MG63 (cell line): ENCODE results near the gene AGR2. TPM values are rescaled to one million over a fixed set of nuclear protein-coding genes. Genes with fewer than 3 reads are reported as not detected.
"Not testable (repeated sequence)": the region's sequence is repeated elsewhere in the genome, so short reads cannot be mapped to it uniquely, and the experiment has no call there.

Experiments used
- DNase-seq: peaks from one replicate; pipeline ENCODE4 v3.0.0-alpha.2; 2020
- H3K27me3 ChIP-seq: fragments of 250-450 bp; sonication (Bioruptor Pico); 2 replicates; pipeline ENCODE4 v1.5.1; 2020; ENCODE audit warnings: mild to moderate bottlenecking, moderate library complexity
- H3K36me3 ChIP-seq: fragments of 250-450 bp; sonication (Bioruptor Pico); 2 replicates; pipeline ENCODE4 v1.5.1; 2020; ENCODE audit warnings: mild to moderate bottlenecking, moderate library complexity
- H3K4me3 ChIP-seq: fragments of 250-450 bp; sonication (Bioruptor Pico); 2 replicates; pipeline ENCODE4 v1.5.1; 2020; ENCODE audit warnings: mild to moderate bottlenecking, moderate library complexity
- H3K9me3 ChIP-seq: fragments of 250-450 bp; sonication (Bioruptor Pico); 2 replicates; pipeline ENCODE4 v1.5.1; 2020; ENCODE audit warnings: mild to moderate bottlenecking, moderate library complexity
- total RNA-seq: library from RNA; depleted of rRNA; stranded (reverse); fragments of >200 nt; shearing (Covaris generic); gene quantifications from 2 replicates; pipeline ENCODE4 v1.2.3, GENCODE V29; 2014; ENCODE audit warnings: low replicate concordance; rRNA removed

The AGR2 gene
- not detected in 2 replicates for total RNA-seq

DNA sequence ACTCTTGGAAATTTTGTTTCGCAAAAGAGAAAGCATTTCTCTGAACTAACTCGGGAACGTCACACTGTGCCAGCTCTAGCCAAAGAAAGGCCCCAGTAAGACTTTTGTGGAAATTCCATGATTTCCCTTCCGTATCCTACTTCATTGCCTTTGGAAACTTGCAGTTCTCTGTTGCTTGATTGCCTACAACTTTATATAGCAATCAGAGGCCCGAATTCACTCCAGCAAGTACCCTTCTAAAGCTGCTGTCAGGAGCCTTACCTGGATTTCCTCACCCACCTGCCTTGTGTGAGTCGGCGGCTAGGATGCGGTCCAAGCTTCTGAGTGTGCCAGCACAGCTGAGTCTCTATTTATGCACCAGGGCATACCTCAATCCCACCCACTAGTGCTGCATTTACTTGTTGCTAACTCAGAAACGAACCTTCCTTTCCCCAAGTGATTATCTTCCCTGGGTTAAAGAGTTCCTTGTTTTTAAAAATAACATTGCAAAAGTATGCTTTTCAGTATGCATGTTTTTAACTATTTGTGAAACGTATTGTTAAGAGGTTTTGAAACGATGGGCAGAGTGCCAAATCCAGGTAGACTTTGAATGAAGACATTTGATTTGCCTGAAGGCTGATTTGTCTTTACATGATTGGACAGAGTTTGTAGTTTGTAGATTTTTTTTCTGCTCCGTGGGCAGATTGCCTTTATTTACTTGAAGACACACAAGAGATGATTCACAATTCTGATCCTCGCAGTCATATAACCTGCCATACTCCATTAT is at the start of gene AGR2:
Gene AGR2 (minus strand): TSS at position 326 of the 766 bp plus-strand sequence. CDS start 3,203 bp downstream, outside the sequence.
- H3K9me3 ChIP-seq, result no peaks in the 10 kb centered on the region
- H3K4me3 ChIP-seq, result no peak within 1 kb of the TSS
- no peaks in the 10 kb centered on the region for H3K27me3 ChIP-seq
- DNase-seq, result no peak
- no peaks in the 10 kb centered on the region for H3K36me3 ChIP-seq

DNA sequence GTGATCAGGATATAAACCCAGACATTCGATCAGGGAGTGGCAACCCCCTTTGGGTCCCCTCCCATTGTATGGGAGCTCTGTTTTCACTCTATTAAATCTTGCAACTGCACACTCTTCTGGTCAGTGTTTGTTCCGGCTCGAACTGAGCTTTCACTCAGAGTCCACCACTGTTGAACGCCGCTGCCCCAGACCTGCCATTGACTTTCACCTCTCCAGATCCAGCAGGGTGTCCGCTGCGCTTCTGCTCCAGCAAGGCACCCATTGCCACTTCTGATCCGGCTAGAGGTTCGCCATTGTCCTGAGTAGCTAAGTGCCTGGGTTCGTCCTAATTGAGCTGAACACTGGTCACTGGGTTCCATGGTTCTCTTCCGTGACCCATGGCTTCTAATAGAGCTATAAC is 48.4 kb upstream of the AGR2 start:
- not testable (repeated sequence) for H3K27me3 ChIP-seq, H3K36me3 ChIP-seq, DNase-seq, H3K4me3 ChIP-seq, H3K9me3 ChIP-seq

DNA sequence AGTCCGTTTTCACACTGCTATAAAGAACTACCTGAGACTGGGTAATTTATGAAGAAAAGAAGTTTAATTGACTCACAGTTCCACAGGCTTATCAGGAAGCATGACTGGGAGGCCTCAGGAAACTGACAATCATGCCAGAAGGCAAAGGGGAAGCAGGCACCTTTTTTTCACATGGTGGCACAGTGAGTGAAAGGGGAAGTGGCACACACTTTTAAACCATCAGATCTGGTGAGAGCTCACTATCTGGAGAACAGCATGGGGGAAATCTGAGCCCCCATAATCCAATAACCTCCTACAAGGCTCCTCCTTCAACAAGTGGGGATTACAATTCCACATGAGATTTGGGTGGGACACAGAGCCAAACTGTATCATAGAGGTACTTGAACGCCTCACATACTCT is 47.0 kb upstream of the AGR2 start:
- H3K9me3 ChIP-seq, result no peaks in the 10 kb centered on the region
- H3K27me3 ChIP-seq, result no peaks in the 10 kb centered on the region
- no peaks in the 10 kb centered on the region for H3K36me3 ChIP-seq
- no peak for DNase-seq
- no peak overlapping the region for H3K4me3 ChIP-seq

DNA sequence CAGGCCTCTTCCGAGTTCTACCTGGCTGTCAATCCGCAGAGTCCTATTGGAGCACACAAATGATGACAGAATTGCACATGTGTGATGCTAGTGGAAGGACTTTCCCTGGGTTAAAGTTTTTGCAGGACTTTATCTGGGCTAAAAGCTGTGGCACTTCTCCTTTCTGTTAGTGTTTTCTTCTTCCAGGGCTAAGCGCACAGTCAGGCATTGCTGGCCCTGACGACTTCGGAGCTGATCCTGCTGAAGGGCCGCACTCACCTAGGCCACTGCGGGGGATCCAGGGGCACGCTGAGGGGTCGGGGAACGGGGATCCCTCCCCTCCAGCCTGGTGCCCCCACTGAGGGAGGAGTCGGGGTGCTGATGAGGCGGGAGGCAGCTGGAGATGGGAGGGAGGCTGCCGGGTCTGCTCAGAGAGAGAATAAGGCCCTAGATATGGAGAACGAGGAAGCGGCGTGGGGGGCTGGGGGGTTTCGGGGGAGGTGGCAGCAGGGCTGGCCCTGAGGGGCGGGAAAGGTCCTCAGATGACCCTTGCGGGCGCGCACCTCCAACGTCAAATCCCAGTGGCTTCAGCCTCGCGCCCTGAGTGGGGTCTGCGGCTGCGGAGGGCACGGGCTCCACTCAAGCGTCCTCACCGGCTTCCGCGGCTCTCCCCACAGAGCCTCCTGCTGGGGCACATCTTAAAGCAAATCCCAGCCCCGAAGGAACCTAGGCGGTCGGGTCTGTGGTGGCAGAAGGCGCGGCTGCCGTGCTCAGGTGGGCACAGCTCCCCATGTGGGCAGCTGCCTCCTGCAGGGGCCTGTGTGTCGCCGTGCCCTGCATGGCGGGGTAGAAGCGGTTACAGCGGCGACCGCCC is 46.0 kb upstream of the AGR2 start:
- no peak for DNase-seq
- Histone ChIP-seq H3K36me3 (no peaks in the 10 kb centered on the region), H3K9me3 (no peaks in the 10 kb centered on the region), H3K27me3 (no peaks in the 10 kb centered on the region), H3K4me3 (no peak overlapping the region)

DNA sequence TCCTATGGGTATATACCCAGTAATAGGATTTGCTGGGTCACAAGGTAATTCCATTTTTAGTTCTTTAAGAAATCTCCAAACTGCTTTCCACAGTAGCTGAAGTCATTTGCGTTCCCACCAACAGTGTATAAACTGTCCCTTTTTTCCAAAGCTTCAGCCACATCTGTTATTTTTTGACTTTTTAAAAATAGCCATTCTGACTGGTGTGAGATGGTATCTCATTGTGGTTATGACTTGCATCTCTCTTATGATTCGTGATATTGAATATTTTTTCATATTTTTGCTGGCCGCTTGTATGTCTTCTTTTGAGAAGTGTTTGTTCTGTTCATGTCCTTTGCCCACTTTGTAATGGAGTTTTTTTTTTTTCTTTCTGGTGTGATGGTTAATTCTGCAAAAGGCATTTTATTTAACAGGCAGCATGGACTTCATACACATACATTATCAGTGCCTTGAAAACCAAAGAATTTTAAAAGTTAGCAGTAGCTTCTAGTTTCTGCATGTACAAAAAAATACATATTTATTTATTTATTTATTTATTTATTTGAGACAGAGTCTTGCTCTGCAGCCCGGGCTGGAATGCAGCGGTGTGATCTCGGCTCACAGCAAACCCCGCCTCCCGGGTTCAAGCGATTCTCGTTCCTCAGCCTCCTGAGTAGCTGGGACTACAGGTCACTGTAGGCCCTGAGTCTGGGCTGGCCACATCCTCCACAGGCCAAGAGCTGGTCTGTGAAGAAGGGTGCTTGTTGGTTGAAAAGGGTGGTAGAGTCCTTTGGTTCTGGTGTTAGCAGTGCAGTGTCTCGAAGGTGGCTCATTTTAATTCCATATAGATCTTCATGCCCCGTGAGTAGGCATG is 44.7 kb upstream of the AGR2 start:
- Histone ChIP-seq H3K4me3 (no peak overlapping the region), H3K9me3 (no peaks in the 10 kb centered on the region), H3K36me3 (no peaks in the 10 kb centered on the region)

DNA sequence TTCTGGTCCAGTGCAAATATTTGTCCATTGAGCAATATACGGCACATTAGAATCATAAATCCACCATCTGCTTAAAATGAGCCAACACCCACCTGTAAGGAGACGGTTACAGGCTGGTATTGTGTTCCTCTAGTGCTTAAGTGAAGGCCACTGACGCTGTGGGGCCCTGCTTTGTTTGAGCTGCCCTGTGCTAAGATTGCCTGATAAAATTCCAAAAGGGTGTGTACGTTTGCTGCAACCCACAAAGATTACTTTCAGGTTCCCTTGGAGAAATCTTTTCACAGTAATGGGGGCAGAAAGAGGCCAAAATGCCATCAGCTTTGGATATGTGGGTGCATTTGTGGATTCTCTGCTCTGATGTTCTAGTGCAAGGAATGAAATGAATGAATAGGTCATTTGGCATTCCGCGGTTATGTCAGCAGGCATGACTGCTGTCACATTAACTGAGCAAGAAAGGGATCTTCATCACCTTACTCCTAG is 42.6 kb upstream of the AGR2 start:
- Histone ChIP-seq H3K27me3 (no peaks in the 10 kb centered on the region), H3K4me3 (no peak overlapping the region), H3K36me3 (no peaks in the 10 kb centered on the region), H3K9me3 (no peaks in the 10 kb centered on the region)
- DNase-seq, result no peak

More for the DNA sequence above, 44.7 kb upstream of the AGR2 start:
- DNase-seq, result no peak
- no peaks in the 10 kb centered on the region for H3K27me3 ChIP-seq

DNA sequence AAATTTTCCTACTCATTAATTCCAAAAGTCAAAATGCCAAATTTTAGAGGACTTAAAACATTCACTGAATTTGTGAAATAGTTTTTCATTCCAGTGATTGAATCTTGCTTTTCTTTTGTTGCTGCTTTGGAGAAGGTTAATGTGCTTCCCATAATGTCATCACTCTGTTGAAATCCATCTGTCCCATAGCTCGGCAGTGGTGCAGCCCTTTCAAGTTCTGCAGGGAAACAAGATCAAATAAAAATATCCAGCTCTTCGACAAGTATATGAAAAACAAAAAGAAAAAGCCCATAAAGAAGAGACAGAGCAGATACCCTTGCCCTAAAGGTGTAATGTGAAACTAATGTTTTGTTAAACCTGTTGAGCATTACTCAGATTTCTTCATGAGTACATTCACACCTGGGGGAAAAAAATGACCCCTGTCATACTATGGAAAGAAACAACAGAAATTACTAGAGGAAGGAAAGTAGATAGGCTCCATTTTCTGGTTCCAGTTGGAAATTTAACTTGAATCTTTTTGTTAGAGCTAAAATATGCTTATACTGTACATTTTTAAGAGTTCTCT is 41.9 kb upstream of the AGR2 start:
- H3K9me3 ChIP-seq, result no peaks in the 10 kb centered on the region
- H3K27me3 ChIP-seq, result no peaks in the 10 kb centered on the region
- no peak overlapping the region for H3K4me3 ChIP-seq
- no peak for DNase-seq
- no peaks in the 10 kb centered on the region for H3K36me3 ChIP-seq

DNA sequence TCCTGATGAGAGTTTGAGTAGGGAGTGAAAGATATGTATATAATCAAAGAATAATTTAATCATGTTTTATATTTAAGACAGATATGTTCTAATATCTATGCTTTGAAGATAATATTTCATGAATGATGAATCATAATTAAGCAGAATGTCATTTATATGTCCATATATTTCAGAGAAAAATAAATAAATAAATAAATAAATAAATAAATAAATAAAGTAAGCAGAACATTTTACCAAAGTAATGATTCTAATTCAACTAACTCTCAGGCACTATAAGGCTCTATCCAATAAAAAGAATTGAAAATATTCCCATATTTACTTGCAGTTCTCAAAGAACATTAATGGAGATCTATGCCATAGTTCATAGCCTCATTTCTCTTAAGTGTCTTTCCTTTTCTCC is 40.9 kb upstream of the AGR2 start:
- Histone ChIP-seq H3K9me3 (no peaks in the 10 kb centered on the region), H3K4me3 (no peak overlapping the region), H3K36me3 (no peaks in the 10 kb centered on the region), H3K27me3 (no peaks in the 10 kb centered on the region)
- DNase-seq, result no peak

DNA sequence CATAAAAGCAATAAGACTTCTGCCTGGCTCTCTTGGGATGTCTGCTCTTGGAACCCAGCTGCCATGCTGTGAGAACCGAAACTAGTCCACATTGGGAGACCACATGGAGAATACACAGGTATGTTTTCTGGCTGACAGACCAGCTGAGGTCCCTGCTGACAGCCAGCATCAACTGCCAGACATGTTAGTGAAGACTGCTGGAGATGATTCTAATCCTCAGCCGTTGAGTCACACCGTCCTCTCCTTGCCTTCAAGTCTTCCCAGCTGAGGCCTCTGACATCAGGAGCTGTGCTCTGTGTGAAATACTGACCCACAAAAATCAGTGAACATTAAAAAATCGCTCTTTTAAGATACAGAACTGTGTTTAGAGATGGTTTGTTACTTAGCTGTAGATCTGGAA is 36.9 kb upstream of the AGR2 start:
- Histone ChIP-seq H3K9me3 (no peaks in the 10 kb centered on the region), H3K36me3 (no peaks in the 10 kb centered on the region), H3K4me3 (no peak overlapping the region), H3K27me3 (no peaks in the 10 kb centered on the region)
- no peak for DNase-seq

DNA sequence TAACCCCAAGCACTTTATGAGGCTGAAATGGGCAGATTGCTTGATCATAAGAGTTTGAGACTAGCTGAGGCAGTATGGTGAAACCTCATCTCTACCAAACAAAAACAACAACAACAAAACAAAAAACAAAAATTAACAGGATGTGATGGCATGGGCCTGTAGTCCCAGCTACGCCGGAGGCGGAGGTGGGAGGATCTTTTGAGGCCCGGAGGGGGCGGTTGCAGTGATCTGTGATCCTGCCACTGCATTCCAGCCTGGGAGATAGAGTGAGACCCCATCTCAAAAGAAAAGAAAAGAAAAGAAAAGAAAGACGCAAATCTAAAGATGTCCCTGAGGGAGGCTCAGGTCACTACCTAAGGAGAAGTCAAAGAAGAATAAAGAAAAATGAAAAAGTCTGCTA is 35.3 kb upstream of the AGR2 start:
- no peak for DNase-seq
- no peaks in the 10 kb centered on the region for H3K9me3 ChIP-seq
- H3K4me3 ChIP-seq, result no peak overlapping the region
- no peaks in the 10 kb centered on the region for H3K36me3 ChIP-seq
- no peaks in the 10 kb centered on the region for H3K27me3 ChIP-seq

DNA sequence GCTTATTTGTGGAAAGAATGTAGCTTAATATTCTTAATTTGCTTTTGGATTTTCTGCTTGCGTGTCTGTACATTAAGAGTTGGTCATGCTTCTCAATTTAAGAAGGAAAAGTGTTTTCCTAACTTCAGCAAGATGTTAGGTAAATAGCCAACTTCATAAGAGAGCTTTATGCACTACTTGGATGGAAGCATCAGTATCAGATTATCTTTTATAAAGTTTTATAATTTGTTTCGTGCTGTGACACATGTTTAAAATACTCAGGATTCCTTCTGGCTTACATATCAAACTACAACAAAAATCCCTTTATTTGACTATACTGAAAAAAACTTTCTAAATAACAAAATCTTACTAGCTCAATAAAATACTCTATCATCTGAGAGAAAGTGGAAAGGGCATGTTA is 34.8 kb upstream of the AGR2 start:
- Histone ChIP-seq H3K4me3 (no peak overlapping the region), H3K36me3 (no peaks in the 10 kb centered on the region), H3K9me3 (no peaks in the 10 kb centered on the region), H3K27me3 (no peaks in the 10 kb centered on the region)
- no peak for DNase-seq

DNA sequence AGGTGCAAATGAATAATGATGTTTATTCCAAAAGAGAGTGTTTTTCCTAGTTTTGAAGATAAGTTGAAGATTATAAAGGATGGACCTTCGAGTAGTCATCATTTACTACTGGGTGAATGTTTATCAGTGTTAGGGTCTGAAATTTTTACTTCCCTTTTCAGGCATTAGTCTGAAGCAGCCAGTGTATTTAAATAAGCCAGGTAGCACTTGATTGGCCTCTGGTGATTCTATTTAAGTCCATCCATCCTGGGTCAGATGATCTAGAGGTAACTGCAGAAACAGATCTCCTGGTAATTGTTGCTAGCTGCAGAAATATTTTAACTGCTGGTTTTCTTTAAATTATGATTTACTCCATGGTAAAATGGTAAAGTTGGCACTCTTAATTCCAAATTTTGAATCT is 34.1 kb upstream of the AGR2 start:
- Histone ChIP-seq H3K27me3 (no peaks in the 10 kb centered on the region), H3K36me3 (no peaks in the 10 kb centered on the region), H3K4me3 (no peak overlapping the region), H3K9me3 (no peaks in the 10 kb centered on the region)
- no peak for DNase-seq

DNA sequence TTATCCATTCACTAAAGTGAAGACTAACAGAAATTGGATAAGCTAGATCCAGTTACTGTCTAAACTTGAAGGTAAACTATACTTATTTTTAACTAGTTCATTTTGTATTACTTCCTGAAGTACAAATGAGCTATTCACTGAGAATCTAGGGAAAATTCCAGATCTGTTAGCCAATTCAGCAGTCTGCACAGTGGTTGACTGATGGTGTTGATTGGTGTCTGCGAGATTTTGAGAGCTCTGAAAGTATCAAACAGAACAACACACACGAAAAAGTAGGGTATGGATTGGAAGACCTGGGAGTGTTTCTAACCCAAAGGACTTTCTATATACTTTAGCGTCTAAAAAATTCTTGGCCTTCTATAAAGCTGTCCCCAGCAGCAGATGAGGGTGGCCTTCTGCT is 33.6 kb upstream of the AGR2 start:
- H3K9me3 ChIP-seq, result no peaks in the 10 kb centered on the region
- no peak overlapping the region for H3K4me3 ChIP-seq
- H3K27me3 ChIP-seq, result no peaks in the 10 kb centered on the region
- DNase-seq, result no peak
- H3K36me3 ChIP-seq, result no peaks in the 10 kb centered on the region

DNA sequence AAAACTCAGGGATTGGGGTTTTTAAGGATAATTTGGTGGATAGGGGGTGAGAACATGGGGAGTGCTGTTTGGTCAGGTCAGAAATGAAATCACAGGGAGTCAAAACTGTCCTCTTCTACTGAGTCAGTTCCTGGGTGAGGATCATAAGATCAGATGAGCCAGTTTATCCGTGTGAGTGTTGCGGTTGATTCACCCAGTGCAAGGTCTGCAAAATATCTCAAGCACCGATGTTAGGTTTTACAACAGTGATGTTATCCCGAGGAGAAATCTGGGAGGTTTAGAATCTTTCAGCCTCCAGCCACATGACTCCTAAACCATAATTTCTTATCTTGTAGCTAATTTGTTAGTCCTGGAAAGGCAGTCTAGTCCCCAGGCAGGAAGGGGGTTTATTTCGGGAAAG is 31.7 kb upstream of the AGR2 start:
- H3K4me3 ChIP-seq, result no peak overlapping the region
- DNase-seq, result no peak
- no peaks in the 10 kb centered on the region for H3K36me3 ChIP-seq
- no peaks in the 10 kb centered on the region for H3K9me3 ChIP-seq
- no peaks in the 10 kb centered on the region for H3K27me3 ChIP-seq

DNA sequence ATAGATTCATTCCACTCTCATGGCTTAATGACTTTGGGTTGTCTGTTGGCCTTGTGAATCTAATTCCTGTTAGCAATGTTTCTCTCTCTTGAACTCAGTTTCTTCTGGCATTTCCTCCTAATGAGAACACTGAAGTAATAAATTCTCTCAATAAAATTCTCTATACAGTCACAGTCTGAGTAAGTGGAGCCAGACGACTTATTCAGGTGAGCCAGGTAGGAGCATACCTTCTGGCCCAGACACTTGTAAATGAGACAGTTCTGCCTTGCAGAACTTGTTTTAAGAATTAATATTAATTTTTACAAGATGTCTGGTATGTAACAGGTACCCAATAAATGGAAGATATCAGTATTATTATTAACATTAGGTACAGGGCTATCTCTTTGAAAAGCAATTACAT is 28.6 kb upstream of the AGR2 start:
- H3K27me3 ChIP-seq, result no peaks in the 10 kb centered on the region

DNA sequence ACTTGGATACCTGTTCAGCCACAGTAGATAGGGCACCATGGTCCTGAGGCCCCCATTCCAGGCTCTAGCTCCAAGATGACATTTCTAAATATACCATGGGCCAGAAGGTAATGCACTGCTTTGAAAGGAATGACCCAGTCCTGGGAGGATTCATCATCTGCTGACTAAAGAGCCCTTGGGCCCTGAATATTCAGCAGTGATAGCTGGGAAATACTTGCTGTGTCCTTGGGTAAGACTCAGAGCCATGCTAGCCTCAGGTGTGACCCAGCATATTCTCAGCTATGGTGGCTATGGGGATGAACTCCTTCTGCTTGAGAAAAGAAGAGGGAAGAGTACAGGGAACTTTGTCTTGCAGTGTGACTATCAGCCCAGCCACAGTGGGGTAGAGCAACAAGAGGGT is 21.3 kb upstream of the AGR2 start:
- Histone ChIP-seq H3K27me3 (no peaks in the 10 kb centered on the region), H3K36me3 (no peaks in the 10 kb centered on the region), H3K9me3 (peaks cover 4% of the 10 kb centered on the region), H3K4me3 (no peak overlapping the region)
- DNase-seq, result no peak

More for the DNA sequence above, 28.6 kb upstream of the AGR2 start:
- Histone ChIP-seq H3K4me3 (no peak overlapping the region), H3K9me3 (peaks cover 4% of the 10 kb centered on the region), H3K36me3 (no peaks in the 10 kb centered on the region)
- no peak for DNase-seq
